ENCODE data around the gene RHBDL1. TPM values are rescaled to one million over a fixed set of nuclear protein-coding genes. Genes with fewer than 3 reads are reported as not detected.

The RHBDL1 gene
- total and polyA plus RNA-seq, 2 experiments from 2014 or later = 0.90 to 2.1 TPM

DNA sequence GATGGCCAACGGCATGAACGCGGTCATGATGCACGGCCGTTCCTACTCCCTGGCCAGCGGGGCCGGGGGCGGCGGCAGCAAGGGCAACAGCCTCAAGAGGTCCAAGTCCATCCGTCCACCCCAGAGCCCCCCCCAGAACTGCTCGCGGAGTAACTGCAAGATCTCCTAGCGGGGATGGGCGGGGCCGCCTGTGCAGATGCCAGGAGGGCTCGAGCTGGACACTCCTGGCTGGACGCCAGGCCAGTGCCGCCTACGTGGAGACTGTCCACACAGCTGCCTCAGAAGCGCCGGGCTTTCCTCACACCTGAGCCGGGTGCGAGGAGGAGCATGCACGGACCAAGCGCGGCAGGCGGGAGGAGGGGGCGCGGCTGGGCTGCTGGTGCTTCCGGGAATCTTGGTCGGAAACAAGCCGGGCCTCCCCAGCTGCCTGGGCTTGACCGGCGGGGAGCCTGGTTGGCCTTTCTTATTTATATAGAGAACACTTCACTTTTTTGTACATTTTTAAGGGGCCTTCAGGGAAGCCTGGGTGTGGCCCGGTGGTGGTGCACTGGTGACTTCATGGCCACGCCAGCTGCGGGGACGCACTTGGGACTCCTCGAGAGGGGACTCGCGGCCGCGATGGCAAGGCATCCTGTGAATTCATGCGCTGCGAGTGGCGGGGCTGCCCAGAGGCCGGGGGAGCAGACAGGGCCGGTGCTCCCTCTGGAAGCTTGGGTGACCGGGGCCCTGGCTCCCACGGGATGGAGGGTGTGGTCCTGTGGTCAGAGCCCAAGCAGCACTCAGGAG, 47.8 kb upstream of the RHBDL1 start:
- Histone ChIP-seq H3K27ac (peak overlapping the region; percentile 87), H3K9me2 (ENCODE audit: insufficient read depth) (no peaks in the 10 kb centered on the region), H3K9me3 (ENCODE audit: low read depth) (no peaks in the 10 kb centered on the region), H3K27me3 (replicated peaks; ENCODE audit: insufficient read depth) (no peaks in the 10 kb centered on the region), H3K36me3 (ENCODE audit: low read depth) (no peaks in the 10 kb centered on the region), H3K4me1 (ENCODE audit: insufficient read depth) (peaks cover 15% of the 10 kb centered on the region), H3K9ac (no peak overlapping the region), H3K4me3 (no peak overlapping the region), H3K4me2 (ENCODE audit: unreplicated experiment) (peak overlapping the region; percentile 2), H2AFZ (no peak overlapping the region), H3F3A (ENCODE audit: insufficient read depth) (0 out of 2 replicates have a peak, but pooled peaks cover 4% of the 10 kb centered on the region), H3K79me2 (ENCODE audit: insufficient read depth) (no peaks in the 10 kb centered on the region), H4K20me1 (ENCODE audit: insufficient read depth) (no peaks in the 10 kb centered on the region)
- in situ Hi-C loops (cut with MboI) = no loop called here
- no peak for TF ChIP-seq EZH2 (IDR thresholded peaks at IDR 0.05; ENCODE audit: insufficient read depth, poor library complexity, severe bottlenecking)
- TF ChIP-seq EZH2phosphoT487 (IDR thresholded peaks at IDR 0.05; ENCODE audit: insufficient read depth, low read depth) = no peak
- peak; percentile 58 for DNase-seq
- WGBS, 2 experiments (ENCODE audit: low coverage in 1 of 2, low lambda C conversion rate in 2 of 2, missing lambda C conversion rate in 2 of 2) = 78% methylated on average over 50 of the region's 50 CpGs

DNA sequence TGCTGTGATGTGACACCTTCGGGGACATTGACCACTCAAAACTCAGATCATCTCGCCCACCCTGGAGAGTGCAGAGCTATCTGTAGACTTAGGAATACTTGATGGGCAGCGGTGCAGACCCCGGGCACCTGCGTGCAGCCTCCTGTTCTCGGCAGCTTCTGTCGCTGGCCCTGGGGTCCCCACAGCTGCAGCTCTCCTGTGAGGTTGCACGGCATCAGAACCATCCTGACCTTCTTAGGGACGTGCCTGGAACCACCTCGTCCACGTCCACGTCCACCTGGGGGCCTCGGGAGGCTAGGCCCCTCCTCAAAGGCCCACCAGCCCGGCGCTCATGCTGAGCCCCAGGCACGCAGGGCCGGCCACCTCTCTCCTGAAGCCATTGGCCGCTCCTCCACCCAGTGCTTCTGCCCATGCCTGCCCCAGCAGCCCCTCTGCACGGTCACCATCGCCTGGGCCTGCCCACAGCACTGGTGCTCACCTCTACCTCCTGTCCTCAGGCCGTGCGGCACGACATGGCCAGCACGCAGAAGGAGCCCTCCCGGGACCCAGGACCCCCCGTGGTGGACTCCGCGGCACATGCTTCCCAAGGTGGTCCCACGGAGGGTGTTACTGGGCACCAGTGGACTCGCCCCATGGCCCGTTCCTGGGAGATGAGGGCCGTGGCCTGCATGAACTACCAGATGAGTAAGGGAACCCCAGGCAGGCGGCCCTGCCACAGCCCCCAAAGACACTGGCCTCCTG, 47.0 kb upstream of the RHBDL1 start:
- Histone ChIP-seq H3K27me3 (replicated peaks; ENCODE audit: insufficient read depth) (no peaks in the 10 kb centered on the region), H3K9me2 (ENCODE audit: insufficient read depth) (no peaks in the 10 kb centered on the region), H3K4me1 (ENCODE audit: insufficient read depth) (peaks cover 15% of the 10 kb centered on the region), H3K36me3 (ENCODE audit: low read depth) (no peaks in the 10 kb centered on the region), H3K79me2 (ENCODE audit: insufficient read depth) (no peaks in the 10 kb centered on the region), H3K9me3 (ENCODE audit: low read depth) (no peaks in the 10 kb centered on the region), H3F3A (ENCODE audit: insufficient read depth) (0 out of 2 replicates have a peak, but pooled peaks cover 4% of the 10 kb centered on the region), H3K9ac (no peak overlapping the region), H4K20me1 (ENCODE audit: insufficient read depth) (no peaks in the 10 kb centered on the region), H3K27ac (no peak overlapping the region), H3K4me3 (no peak overlapping the region), H3K4me2 (ENCODE audit: unreplicated experiment) (no peak overlapping the region), H2AFZ (no peak overlapping the region)
- no peak for DNase-seq
- WGBS, 2 experiments (ENCODE audit: low coverage in 1 of 2, low lambda C conversion rate in 2 of 2, missing lambda C conversion rate in 2 of 2) = 91% methylated on average over 28 to 33 of the region's 33 CpGs
- TF ChIP-seq EZH2phosphoT487 (IDR thresholded peaks at IDR 0.05; ENCODE audit: insufficient read depth, low read depth) = no peak
- no peak for TF ChIP-seq EZH2 (IDR thresholded peaks at IDR 0.05; ENCODE audit: insufficient read depth, poor library complexity, severe bottlenecking)
- in situ Hi-C loops (cut with MboI) = no loop called here

DNA sequence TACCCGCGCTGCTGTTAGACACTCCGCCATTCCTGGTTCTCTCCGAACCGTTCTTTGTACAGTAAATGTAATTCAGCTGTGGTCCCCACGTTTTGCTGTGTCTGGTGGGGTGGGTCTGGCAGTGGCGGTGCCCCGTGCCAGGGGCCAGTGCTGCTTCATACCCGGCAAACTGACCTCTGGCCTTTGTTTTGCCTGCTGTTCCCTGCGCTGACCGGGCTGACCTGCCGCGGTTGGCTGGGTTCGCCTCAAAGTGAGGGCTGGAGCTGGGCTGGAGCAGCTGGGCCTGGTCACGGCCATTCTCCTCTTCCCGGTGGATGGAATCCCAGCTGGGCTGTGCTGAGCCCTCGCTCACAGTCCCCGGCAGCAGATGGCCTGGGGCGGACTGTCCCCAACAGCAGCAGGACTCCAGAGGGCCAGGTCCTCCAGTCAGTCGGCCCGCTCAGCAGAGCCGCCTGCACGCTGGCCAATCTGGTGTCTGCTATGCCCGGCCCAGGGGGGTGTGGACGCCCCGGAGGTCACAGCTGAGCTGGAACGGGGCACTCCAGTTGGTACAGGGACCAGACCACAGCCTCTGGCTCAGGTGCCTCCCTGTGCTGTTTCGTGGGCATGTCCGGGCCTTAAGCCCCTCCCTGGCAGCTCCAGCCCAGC, 46.2 kb upstream of the RHBDL1 start:
- Histone ChIP-seq H2AFZ (no peak overlapping the region), H4K20me1 (ENCODE audit: insufficient read depth) (no peaks in the 10 kb centered on the region), H3K9me2 (ENCODE audit: insufficient read depth) (no peaks in the 10 kb centered on the region), H3K4me3 (no peak overlapping the region), H3F3A (ENCODE audit: insufficient read depth) (0 out of 2 replicates have a peak, but pooled peaks cover 4% of the 10 kb centered on the region), H3K27ac (no peak overlapping the region), H3K27me3 (replicated peaks; ENCODE audit: insufficient read depth) (no peaks in the 10 kb centered on the region), H3K36me3 (ENCODE audit: low read depth) (no peaks in the 10 kb centered on the region), H3K79me2 (ENCODE audit: insufficient read depth) (no peaks in the 10 kb centered on the region), H3K4me2 (ENCODE audit: unreplicated experiment) (no peak overlapping the region), H3K4me1 (ENCODE audit: insufficient read depth) (peaks cover 15% of the 10 kb centered on the region), H3K9ac (no peak overlapping the region), H3K9me3 (ENCODE audit: low read depth) (no peaks in the 10 kb centered on the region)
- WGBS, 2 experiments (ENCODE audit: low coverage in 1 of 2, low lambda C conversion rate in 2 of 2, missing lambda C conversion rate in 2 of 2) = 83 to 84% methylated on average over 27 to 29 of the region's 29 CpGs
- in situ Hi-C loops (cut with MboI) = no loop called here
- TF ChIP-seq EZH2phosphoT487 (IDR thresholded peaks at IDR 0.05; ENCODE audit: insufficient read depth, low read depth) (no peak), EZH2 (IDR thresholded peaks at IDR 0.05; ENCODE audit: insufficient read depth, poor library complexity, severe bottlenecking) (no peak)
- no peak for DNase-seq

DNA sequence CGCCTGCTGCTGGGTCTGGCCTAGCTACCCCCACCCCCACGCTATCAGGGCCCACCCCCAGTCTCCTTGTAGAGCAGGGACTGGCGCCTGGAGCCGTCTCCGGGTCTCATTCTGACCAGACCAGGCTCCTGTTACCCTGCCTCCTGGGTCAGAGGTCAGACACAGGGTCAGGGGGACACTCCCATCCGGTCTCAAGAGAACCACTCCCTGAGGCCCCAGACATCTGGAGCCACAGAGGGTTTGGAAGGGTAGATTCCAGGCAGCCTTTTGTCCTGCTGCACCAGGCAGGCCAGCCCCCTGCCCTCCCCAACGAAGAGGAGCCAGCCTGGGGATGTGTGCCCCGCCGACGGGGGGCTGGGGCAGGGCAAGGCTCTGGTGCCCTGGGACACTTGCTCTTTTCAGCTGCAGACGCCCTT, 45.6 kb upstream of the RHBDL1 start:
- Histone ChIP-seq H2AFZ (no peak overlapping the region), H3K27me3 (replicated peaks; ENCODE audit: insufficient read depth) (no peaks in the 10 kb centered on the region), H3K9ac (no peak overlapping the region), H3K4me2 (ENCODE audit: unreplicated experiment) (no peak overlapping the region), H3K4me1 (ENCODE audit: insufficient read depth) (peaks cover 16% of the 10 kb centered on the region), H3K27ac (no peak overlapping the region), H4K20me1 (ENCODE audit: insufficient read depth) (no peaks in the 10 kb centered on the region), H3K9me2 (ENCODE audit: insufficient read depth) (no peaks in the 10 kb centered on the region), H3K9me3 (ENCODE audit: low read depth) (no peaks in the 10 kb centered on the region), H3F3A (ENCODE audit: insufficient read depth) (0 out of 2 replicates have a peak, but pooled peaks cover 4% of the 10 kb centered on the region), H3K79me2 (ENCODE audit: insufficient read depth) (0 out of 2 replicates have a peak, but pooled peaks cover 4% of the 10 kb centered on the region), H3K36me3 (ENCODE audit: low read depth) (no peaks in the 10 kb centered on the region), H3K4me3 (no peak overlapping the region)
- WGBS, 2 experiments (ENCODE audit: low coverage in 1 of 2, low lambda C conversion rate in 2 of 2, missing lambda C conversion rate in 2 of 2) = 52 to 53% methylated on average over 10 to 11 of the region's 11 CpGs
- DNase-seq = no peak
- TF ChIP-seq EZH2 (IDR thresholded peaks at IDR 0.05; ENCODE audit: insufficient read depth, poor library complexity, severe bottlenecking) (no peak), EZH2phosphoT487 (IDR thresholded peaks at IDR 0.05; ENCODE audit: insufficient read depth, low read depth) (no peak)
- in situ Hi-C loops (cut with MboI) = no loop called here
